ENCODE results near the gene MBL2.

DNA sequence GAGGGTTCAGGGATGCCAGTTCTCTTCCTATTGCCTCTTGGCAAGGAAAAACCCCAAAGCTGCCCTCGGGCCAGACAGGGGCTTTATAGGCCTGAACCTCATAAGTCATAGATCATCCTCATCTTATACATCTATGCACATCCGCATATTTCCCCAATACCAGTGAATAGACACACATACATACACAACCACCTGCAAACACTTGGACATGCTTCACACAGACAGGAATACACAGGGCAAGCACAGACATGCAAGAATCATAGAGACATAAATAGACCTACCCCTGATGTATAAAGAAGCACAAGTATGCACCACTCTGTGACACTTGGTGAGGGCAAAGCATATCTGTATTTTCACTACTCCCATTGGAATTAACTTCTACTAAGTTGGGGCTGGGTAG is 30.7 kb downstream of the MBL2 start:
- TF ChIP-seq, protein P1, sequence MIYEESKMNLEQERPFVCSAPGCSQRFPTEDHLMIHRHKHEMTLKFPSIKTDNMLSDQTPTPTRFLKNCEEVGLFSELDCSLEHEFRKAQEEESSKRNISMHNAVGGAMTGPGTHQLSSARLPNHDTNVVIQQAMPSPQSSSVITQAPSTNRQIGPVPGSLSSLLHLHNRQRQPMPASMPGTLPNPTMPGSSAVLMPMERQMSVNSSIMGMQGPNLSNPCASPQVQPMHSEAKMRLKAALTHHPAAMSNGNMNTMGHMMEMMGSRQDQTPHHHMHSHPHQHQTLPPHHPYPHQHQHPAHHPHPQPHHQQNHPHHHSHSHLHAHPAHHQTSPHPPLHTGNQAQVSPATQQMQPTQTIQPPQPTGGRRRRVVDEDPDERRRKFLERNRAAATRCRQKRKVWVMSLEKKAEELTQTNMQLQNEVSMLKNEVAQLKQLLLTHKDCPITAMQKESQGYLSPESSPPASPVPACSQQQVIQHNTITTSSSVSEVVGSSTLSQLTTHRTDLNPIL (CRISPR knock-in tag; IDR thresholded peaks at IDR 0.05; ENCODE audit: low read depth), result no peak
- no peak for TF ChIP-seq ZNF565 (CRISPR knock-in tag; conservative IDR thresholded peaks at IDR 0.05; ENCODE audit: low read depth)

Measured in SK-N-SH treated with all-trans-retinoic acid at 6 μM for 48 hours (cell line).